Muscle of arm (tissue), 12 donors: ENCODE data around the gene AGPAT1. TPM values are rescaled to one million over a fixed set of nuclear protein-coding genes. Genes with fewer than 3 reads are reported as not detected.
"Not testable (repeated sequence)": the region's sequence is repeated elsewhere in the genome, so short reads cannot be mapped to it uniquely, and the experiment has no call there.

Source experiments
- DNase-seq: peaks from one replicate; pipeline ENCODE4 v3.0.0-alpha.2; 2013
- polyA plus RNA-seq, 12 donors: library from polyadenylated mRNA; unstranded; fragments of 120-200 nt; gene quantifications; one replicate each; pipeline ENCODE4 v1.2.1, GENCODE V29; 2013; ENCODE audit not compliant: insufficient read length in 12 of 12

The AGPAT1 gene
- polyA plus RNA-seq, 12 donors = 49.5 to 72.1 (median 60.7) TPM; not detected in 1

- DNase-seq = no peak
These were observed 24.6 kb downstream of the AGPAT1 start for GRCh38 chr6:32151181-32151862.

GRCh38 chr6:32149932-32150870, 25.7 kb downstream of the AGPAT1 start:
- DNase-seq = no peak

- DNase-seq = no peak
These were observed 26.7 kb downstream of the AGPAT1 start for GRCh38 chr6:32149092-32149755.

GRCh38 chr6:32148289-32149091, 27.4 kb downstream of the AGPAT1 start:
- DNase-seq = peak; percentile 64

- DNase-seq = no peak
These were observed 28.3 kb downstream of the AGPAT1 start for GRCh38 chr6:32147401-32148132.

- no peak for DNase-seq
These were observed 29.2 kb downstream of the AGPAT1 start for GRCh38 chr6:32146687-32147086.

GRCh38 chr6:32146287-32146686, 29.6 kb downstream of the AGPAT1 start:
- DNase-seq = no peak

- DNase-seq = not testable (repeated sequence)
These were observed 31.6 kb downstream of the AGPAT1 start for GRCh38 chr6:32144238-32144637.

- DNase-seq = no peak
These were observed 35.4 kb downstream of the AGPAT1 start for GRCh38 chr6:32140420-32141046.

- DNase-seq = no peak
These were observed 36.3 kb downstream of the AGPAT1 start for GRCh38 chr6:32139590-32139989.

- DNase-seq = no peak
These were observed 38.4 kb downstream of the AGPAT1 start for GRCh38 chr6:32137454-32137853.

GRCh38 chr6:32133786-32134185, 42.1 kb downstream of the AGPAT1 start:
- DNase-seq = no peak

GRCh38 chr6:32132110-32132509, 43.8 kb downstream of the AGPAT1 start:
- DNase-seq = no peak

- no peak for DNase-seq
These were observed 44.4 kb downstream of the AGPAT1 start for GRCh38 chr6:32131439-32131948.

- no peak for DNase-seq
These were observed 46.4 kb downstream of the AGPAT1 start for GRCh38 chr6:32129297-32130088.

- DNase-seq = no peak
These were observed 47.1 kb downstream of the AGPAT1 start for GRCh38 chr6:32128751-32129296.

GRCh38 chr6:32127717-32128592, 47.9 kb downstream of the AGPAT1 start, which contains the start of gene ATF6B:
Gene ATF6B, minus strand, starts transcription at chr6:32128246. Its CDS starts 39 bp downstream, at chr6:32128207.
- DNase-seq = peak; percentile 99

- DNase-seq = no peak
These were observed 48.5 kb downstream of the AGPAT1 start for GRCh38 chr6:32127409-32127716.
